IgD-negative memory B cell (primary cell): ENCODE results near the gene MAPK1. TPM values are rescaled to one million over a fixed set of nuclear protein-coding genes. Genes with fewer than 3 reads are reported as not detected.

Experiments used
- H3K27ac Mint-ChIP-seq, 3 donors: one replicate each; pipeline ENCODE4 v1.8.0; 2020 to 2022; ENCODE audit warnings: mild to moderate bottlenecking in 3 of 3, mixed read lengths in 3 of 3, moderate library complexity in 1 of 3
- H3K27me3 Mint-ChIP-seq: one replicate; pipeline ENCODE4 v1.8.0; 2021; ENCODE audit warnings: mixed read lengths
- H3K36me3 Mint-ChIP-seq: one replicate; pipeline ENCODE4 v1.8.0; 2020; ENCODE audit warnings: mild to moderate bottlenecking, mixed read lengths
- H3K4me1 Mint-ChIP-seq, 3 donors: one replicate each; pipeline ENCODE4 v1.8.0; 2020 to 2022; ENCODE audit warnings: mixed read lengths in 3 of 3, mild to moderate bottlenecking in 1 of 3
- H3K4me3 Mint-ChIP-seq, 4 donors: one replicate each; pipeline ENCODE4 v1.8.0; 2020 to 2022; ENCODE audit warnings: mild to moderate bottlenecking in 4 of 4, mixed read lengths in 4 of 4, moderate library complexity in 3 of 4
- H3K9me3 Mint-ChIP-seq, 3 donors: one replicate each; pipeline ENCODE4 v1.8.0; 2020 to 2021; ENCODE audit warnings: mixed read lengths in 3 of 3, mild to moderate bottlenecking in 1 of 3
- polyA plus RNA-seq: library from polyadenylated mRNA; unstranded; fragments of 300-500 nt; fragmentation: Illumina TruSeq; gene quantifications from one replicate; pipeline ENCODE4 v1.2.3, GENCODE V29; 2021

Gene MAPK1
- polyA plus RNA-seq, 1 donor from 2014 or later = 41.2 TPM

DNA sequence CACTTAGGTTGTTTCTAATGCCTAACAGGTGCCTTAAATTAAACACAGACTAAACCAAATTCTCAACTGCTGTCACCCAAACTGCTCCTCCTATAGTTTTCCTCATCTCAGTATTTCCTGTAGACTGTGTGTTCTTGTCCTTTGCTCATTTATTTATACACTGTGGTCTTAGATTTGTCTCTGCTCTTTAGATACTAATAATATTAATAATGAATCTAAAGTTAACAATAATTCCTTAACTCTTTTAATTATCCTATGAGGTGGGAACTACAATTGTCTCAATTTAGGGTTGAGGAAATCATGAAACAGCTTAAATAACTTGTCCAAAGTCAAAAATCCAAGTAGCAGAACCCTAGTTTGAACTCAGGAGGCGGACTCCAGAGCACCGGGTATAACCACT lies 88.0 kb downstream of the MAPK1 start:
- no peak overlapping the region for H3K27ac Mint-ChIP-seq

DNA sequence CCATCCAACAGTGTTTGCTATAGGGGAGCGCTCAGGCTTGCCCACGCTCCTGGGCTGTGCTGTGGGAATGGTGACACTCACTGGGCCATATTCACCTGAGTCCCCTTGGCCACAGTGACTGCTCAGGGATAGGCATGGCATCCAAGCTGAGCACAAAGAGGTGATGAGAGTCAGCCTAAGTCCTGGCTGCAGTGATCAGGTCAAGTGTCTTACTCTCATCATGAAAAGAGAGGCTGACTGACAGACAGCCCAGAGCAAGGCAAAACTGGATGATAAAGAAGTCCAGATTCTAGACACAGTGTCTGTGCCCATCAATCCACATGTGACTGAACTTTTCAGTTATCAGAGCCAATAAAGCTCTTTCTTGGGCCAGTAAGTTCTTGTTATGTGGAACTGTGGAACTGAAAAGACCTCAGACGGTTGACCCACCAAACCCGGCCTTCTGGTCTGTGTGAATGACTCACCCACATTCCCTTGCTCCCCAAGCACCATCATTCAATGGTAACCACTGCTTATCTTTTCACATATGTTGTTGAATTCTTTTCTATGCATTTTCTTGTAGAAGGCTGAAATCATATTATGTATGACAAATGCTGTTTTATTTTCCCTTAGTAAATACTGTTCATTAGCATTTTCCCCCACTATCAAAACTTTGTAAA lies 88.6 kb downstream of the MAPK1 start:
- no peak overlapping the region for H3K27ac Mint-ChIP-seq

More for the DNA sequence above, 88.0 kb downstream of the MAPK1 start:
- peaks cover 3% of the 10 kb centered on the region for H3K36me3 Mint-ChIP-seq
- no peaks in the 10 kb centered on the region for H3K9me3 Mint-ChIP-seq
- H3K27me3 Mint-ChIP-seq = no peaks in the 10 kb centered on the region
- H3K4me1 Mint-ChIP-seq = peaks cover 0 to 10% (median 3%) of the 10 kb centered on the region in 3 donors
- H3K4me3 Mint-ChIP-seq = no peak overlapping the region

DNA sequence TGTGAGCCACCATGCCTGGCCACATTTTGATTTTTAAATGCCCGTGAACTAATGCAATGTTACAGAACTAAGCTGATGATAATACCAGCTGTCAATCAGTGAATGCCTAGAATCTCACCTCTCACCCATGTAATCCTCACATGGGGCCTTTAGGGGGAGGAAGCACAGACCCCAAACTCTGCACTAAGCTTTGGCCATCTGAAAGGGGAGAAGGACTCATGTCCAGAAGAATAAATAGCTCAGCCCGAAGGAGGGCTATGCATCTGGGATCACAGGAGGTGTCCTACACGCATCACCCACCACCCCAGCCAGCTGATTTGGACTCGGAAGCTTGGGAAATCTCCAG lies 95.8 kb downstream of the MAPK1 start:
- Mint-ChIP-seq H3K36me3 (peaks cover 7% of the 10 kb centered on the region), H3K9me3 (no peaks in the 10 kb centered on the region), H3K4me3 (peak overlapping the region in 1 of 4 donors; percentile 33), H3K27me3 (no peaks in the 10 kb centered on the region), H3K4me1 (peaks cover 5 to 11% (median 5%) of the 10 kb centered on the region in 3 donors), H3K27ac (no peak overlapping the region)

More for the DNA sequence above, 88.6 kb downstream of the MAPK1 start:
- no peaks in the 10 kb centered on the region for H3K9me3 Mint-ChIP-seq
- H3K4me1 Mint-ChIP-seq = peaks cover 0 to 10% (median 3%) of the 10 kb centered on the region in 3 donors
- H3K4me3 Mint-ChIP-seq = no peak overlapping the region
- H3K27me3 Mint-ChIP-seq = no peaks in the 10 kb centered on the region
- H3K36me3 Mint-ChIP-seq = peaks cover 3% of the 10 kb centered on the region

DNA sequence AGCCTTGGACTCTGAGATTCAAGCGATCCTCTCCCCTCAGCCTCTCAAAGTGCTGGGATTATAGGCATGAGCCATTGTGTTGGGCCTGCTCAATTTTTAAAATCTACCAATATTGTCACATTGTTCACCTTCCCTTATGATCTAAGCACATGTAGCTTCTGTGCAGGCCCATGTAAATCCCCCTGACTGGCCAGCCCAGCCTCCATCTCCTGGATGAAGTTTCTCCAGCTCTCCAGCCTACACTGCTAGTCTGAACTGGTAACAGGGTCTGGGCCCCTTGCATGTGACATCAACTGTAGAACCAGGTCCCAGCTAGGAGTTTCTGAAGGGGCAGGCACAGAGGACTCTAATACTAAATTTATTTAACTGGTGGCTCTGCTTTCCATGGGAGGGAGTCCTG lies 99.0 kb downstream of the MAPK1 start:
- Mint-ChIP-seq H3K36me3 (peaks cover 4% of the 10 kb centered on the region), H3K9me3 (no peaks in the 10 kb centered on the region), H3K27me3 (no peaks in the 10 kb centered on the region), H3K4me3 (no peak overlapping the region), H3K27ac (no peak overlapping the region), H3K4me1 (peaks cover 0 to 11% (median 6%) of the 10 kb centered on the region in 3 donors)

DNA sequence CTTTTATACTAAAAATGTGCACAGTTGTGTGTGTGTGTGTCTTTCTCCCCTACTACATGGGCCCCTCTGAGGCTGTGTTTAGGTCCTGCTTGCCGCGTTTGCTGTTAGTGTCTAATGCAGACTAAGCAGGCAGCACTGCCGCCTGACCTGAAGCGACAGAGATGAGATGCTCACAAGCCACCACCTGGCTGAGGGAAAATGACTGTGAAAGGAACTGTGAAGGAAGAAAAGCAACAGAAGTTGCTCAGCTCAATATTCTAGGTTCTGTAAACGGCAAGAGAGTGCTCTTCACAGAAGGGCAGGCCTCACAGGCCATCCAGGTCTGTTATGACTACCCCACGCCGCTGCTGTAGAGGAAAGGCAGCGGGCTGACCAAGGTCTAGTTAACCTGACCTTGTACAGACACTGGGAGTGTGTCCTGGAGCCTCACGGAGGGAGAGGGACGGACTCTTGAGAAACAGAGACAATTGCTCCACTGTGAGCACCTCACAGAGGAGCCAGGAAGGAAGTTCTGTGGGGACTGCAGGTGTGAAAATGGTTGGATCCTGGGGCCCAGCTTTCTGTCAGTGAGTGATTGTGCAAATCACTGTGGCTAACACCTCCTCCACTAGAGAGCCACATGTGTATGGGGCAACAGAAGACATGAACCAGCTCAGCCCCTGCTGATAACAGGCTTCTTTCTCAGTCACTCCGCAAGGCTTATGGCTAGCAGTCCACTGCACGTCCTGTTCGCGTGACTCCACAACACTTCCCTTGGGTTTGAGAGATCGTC lies 100.6 kb downstream of the MAPK1 start:
- Mint-ChIP-seq H3K36me3 (peaks cover 7% of the 10 kb centered on the region), H3K27ac (peak overlapping the region in 1 of 3 donors; percentile 64), H3K4me1 (peaks cover 0 to 4% (median 3%) of the 10 kb centered on the region in 3 donors), H3K9me3 (no peaks in the 10 kb centered on the region), H3K4me3 (peak overlapping the region in 1 of 4 donors; percentile 67), H3K27me3 (no peaks in the 10 kb centered on the region)

DNA sequence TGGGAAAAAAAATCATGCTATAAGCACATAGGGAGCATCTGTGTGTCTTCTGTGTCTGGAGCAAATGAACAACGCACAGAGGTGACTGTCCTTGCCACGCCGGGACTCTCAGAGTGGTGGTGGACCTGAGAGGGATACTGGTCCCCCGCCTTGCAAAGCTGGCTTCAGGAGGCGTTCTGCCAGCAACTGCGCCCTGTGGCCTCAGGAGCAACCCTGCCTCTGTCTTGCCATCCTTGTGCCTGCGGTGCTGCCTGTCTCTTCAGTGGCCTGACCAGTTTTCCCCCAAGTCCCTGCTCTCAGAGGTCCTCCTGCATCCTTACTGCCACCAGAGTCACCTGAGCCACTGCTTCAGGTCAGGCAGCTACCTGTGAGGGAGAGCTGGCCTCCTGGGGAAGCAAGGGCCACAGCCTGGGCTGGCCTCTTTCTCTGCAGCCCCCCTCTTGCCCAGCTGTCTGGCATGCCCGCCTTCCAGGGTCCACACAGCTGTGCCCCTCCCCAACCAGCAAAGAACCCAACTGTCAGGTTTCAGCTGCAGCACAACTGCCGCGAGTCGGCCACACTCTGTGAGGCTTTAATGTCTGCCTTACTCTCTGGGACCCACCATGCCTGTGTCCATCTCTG lies 101.4 kb downstream of the MAPK1 start:
- no peaks in the 10 kb centered on the region for H3K27me3 Mint-ChIP-seq
- H3K27ac Mint-ChIP-seq = peak overlapping the region in 1 of 3 donors; percentile 64
- H3K4me3 Mint-ChIP-seq = peak overlapping the region in 1 of 4 donors; percentile 67
- H3K4me1 Mint-ChIP-seq = peaks cover 0 to 4% (median 3%) of the 10 kb centered on the region in 3 donors
- no peaks in the 10 kb centered on the region for H3K9me3 Mint-ChIP-seq
- H3K36me3 Mint-ChIP-seq = peaks cover 7% of the 10 kb centered on the region

DNA sequence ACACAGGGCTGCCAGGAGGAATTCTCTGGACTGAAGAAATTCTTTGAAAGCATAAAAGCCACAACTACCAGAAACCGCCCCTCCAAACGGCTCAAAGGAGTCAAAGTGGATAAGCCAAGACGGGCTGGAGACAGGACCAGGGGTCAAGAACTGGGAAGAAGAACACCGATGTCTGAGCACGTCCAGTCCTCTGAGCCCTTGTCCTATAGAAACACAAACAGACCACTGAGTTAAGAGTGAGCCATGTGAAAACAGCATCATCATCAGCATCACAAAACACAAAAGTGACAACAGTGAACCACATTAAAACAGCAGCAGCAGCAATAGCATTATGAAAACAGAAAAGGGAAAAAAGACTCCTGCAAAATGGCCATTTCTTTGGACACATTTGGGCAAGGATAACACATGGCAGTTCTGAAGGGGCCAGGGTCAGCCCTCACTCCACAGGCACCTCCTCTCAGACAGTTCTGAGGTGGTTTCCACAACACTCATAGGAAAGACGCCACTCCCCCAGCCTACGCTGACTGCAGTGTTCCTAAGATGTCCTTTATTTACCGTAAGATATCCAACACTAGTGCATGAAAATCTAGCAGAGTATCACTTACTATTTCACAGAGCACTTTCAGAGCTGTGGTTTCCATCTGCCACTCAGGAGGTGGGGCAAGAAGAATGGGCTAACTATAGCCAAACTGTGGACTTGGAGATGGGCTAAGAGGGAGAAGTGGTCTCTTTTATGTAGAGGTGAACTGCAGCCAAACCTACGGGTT lies 103.2 kb downstream of the MAPK1 start:
- Mint-ChIP-seq H3K4me3 (no peak overlapping the region), H3K27ac (peak overlapping the region in 1 of 3 donors; percentile 31)

DNA sequence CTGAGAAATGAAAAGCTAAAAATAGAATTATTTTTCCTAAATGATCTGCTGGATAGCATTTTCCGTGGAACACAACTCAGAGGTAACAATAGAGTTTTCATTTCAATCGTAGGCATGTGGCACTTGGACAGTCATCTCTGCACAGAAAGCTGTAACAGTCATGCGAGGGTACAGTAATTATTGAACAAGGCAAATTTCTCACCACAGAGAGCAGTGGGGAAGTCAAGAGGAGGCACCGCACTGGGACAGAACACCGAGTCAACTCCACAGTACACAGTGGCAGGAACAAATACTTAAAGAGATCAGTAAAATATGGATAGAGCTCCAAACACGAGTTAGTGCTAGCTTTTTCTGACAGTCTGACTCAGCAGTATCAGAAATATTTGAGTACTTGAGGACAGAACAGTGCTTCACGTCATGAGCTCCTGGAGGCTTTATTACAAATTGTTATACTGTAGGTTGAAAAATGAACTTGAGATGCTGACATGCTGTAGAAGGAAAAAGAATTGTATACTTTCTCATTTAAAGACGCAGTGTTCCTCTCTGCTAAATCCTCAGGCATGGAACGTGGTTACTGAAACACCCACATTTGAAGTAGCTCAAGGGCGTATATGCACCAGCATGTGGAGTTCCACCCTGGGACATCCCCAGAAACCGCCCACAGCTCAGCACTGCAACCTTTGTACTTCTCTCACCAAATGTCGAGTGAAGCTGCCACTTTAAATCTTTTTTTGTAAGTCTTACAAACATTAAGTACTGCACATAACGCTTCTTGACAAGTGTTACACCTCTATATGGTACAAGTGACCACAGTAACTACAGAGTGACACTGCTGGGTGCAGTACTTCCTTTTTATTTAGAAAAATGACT lies 104.5 kb downstream of the MAPK1 start:
- Mint-ChIP-seq H3K9me3 (no peaks in the 10 kb centered on the region), H3K27ac (peak overlapping the region in 2 of 3 donors; percentile 20 to 62), H3K4me1 (peaks cover 0 to 4% (median 3%) of the 10 kb centered on the region in 3 donors), H3K27me3 (no peaks in the 10 kb centered on the region), H3K36me3 (peaks cover 6% of the 10 kb centered on the region), H3K4me3 (no peak overlapping the region)

More for the DNA sequence above, 103.2 kb downstream of the MAPK1 start:
- Mint-ChIP-seq H3K4me1 (peaks cover 0 to 4% (median 3%) of the 10 kb centered on the region in 3 donors), H3K27me3 (no peaks in the 10 kb centered on the region), H3K9me3 (no peaks in the 10 kb centered on the region), H3K36me3 (peaks cover 7% of the 10 kb centered on the region)

DNA sequence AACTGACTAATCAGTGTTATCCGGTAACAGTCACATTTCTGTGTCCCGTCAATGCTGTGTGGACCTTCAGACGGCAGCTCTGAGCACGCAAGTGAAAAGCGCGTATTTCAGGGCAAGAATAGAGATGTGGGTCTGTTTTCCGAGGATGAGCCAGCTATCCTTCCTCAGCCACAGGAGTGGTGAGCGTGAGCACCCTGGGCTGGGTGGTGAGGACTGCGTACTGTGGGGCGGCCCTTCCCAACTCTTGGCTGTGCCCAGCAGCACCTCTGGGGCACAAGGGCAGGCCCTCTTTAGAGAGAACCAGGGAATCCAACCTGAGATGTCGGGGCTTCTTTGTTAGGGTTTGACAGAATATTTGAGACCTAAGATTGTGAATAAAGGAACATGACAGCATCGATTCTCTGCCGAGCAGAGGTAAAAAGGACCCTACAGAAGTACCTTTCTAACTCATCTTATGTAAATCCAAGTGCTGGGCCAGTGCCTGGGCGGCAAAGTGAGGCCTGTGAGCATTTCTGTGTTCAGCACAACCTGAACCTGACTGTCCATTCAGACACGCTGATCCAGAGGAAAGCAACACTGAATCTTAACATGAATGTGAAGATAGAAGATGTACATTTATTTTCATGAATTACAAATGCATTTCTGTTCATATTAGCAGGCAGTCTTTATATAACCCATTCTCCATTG lies 105.3 kb downstream of the MAPK1 start:
- no peaks in the 10 kb centered on the region for H3K9me3 Mint-ChIP-seq
- H3K27ac Mint-ChIP-seq = peak overlapping the region in 2 of 3 donors; percentile 20 to 62
- no peak overlapping the region for H3K4me3 Mint-ChIP-seq
- H3K27me3 Mint-ChIP-seq = no peaks in the 10 kb centered on the region
- peaks cover 8% of the 10 kb centered on the region for H3K36me3 Mint-ChIP-seq
- peaks cover 0 to 2% (median 0%) of the 10 kb centered on the region in 3 donors for H3K4me1 Mint-ChIP-seq

DNA sequence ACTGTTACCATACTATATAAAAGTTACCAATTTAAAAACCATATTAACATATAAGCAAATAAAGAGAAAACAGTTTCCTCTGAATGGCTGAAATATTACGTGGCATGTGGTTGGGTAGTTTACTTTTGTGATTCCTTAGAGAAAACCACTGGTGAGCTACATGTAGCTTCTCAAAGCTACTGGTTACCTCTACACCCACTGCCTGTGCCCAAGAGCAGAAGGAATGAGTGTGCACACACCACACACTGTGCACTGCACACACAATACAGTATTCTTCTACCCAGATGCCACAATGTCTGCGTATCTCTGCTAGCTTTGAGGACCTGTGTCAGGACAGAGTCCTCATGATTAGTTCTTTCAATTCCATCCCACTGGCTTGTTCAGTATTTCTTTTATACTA lies 106.4 kb downstream of the MAPK1 start:
- Mint-ChIP-seq H3K9me3 (no peaks in the 10 kb centered on the region), H3K27ac (no peak overlapping the region), H3K4me1 (peaks cover 0 to 2% (median 0%) of the 10 kb centered on the region in 3 donors), H3K36me3 (peaks cover 8% of the 10 kb centered on the region), H3K27me3 (no peaks in the 10 kb centered on the region), H3K4me3 (no peak overlapping the region)

DNA sequence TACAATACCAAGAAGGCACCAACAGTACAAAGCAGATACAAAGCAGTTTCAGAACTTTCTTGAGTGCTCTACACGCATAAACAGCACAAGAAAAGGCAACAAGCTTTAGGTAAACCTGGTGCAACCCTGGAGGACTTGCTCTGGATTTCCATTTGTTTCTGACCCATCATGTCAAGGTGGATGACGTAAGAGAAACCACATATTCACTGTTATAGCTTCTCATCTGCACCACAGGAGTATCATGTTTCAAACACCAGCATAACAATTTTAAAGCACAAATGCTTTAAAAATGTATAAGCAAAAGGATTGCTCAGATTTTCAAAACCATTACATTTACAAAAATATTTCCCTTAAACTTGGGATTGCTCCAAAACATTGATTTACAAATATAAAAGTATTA lies 106.8 kb downstream of the MAPK1 start:
- Mint-ChIP-seq H3K4me3 (no peak overlapping the region), H3K27me3 (no peaks in the 10 kb centered on the region), H3K4me1 (peaks cover 0 to 4% (median 4%) of the 10 kb centered on the region in 3 donors), H3K9me3 (no peaks in the 10 kb centered on the region), H3K36me3 (peaks cover 8% of the 10 kb centered on the region), H3K27ac (no peak overlapping the region)

DNA sequence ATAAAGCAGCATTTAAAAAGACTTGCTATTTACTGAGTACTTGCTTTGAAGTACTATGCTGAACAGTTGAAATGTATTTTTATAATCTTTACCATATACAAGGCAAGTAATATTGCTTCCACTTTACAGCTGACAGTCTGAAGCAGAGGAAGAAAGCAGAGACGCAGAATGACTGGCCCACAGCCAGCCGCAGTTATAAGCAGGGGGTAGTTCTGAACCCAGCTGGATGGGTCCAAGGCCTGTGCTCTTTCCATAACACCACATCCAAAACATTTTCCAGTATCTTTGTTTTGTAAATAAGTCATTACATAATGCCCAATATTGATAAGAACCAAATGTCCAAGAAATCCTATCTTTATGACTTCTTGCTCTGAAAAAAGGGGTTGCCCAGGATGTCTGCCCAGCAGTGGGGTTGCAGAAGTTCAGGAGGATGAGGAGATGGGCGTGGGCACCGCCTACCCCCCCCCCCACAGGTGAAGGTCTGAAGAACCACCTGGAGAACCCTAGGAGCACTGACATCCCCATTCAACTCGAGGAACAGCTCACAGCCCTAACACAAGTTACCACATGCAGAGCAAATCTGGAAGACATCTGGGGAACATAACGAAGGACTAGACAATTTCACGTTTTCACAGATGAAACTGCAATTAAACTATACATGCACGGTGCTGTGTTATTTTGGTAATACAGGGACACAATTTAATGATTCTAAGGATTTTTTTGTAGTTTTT lies 107.6 kb downstream of the MAPK1 start:
- Mint-ChIP-seq H3K4me3 (no peak overlapping the region), H3K27ac (no peak overlapping the region), H3K4me1 (peaks cover 2 to 7% (median 5%) of the 10 kb centered on the region in 3 donors), H3K9me3 (no peaks in the 10 kb centered on the region), H3K36me3 (peaks cover 8% of the 10 kb centered on the region), H3K27me3 (no peaks in the 10 kb centered on the region)

DNA sequence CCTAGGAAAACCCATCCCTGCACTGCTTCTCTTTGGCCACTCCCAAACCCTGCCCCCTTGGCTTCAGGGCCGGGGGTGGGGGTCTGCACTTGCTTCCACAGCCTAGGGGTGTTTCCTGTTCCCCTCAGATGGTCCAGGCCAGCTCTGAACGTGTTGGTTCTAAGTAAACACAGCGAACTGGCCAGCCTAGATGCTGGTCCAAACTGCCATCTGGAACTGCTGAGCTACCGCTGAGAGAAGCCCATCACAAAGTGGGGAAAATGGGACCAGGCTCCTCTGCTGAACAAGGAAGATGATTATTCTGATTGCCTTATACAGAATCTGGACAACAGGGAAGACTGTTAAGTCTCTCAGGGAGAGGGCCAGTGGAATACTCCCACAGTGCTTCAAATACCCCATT lies 108.4 kb downstream of the MAPK1 start:
- Mint-ChIP-seq H3K27ac (no peak overlapping the region), H3K4me3 (peak overlapping the region in 1 of 4 donors; percentile 86), H3K27me3 (no peaks in the 10 kb centered on the region), H3K9me3 (no peaks in the 10 kb centered on the region), H3K4me1 (peaks cover 7 to 13% (median 10%) of the 10 kb centered on the region in 3 donors), H3K36me3 (peaks cover 8% of the 10 kb centered on the region)
